ENCODE results near the gene RNF11.

Gene RNF11

GRCh38 chr1:51263147-51263877, 27.2 kb downstream of the RNF11 start:
- intact Hi-C loops (cut with micrococcal nuclease) = no loop called here
- Mint-ChIP-seq H3K9me3 (no peaks in the 10 kb centered on the region), H3K36me3 (ENCODE audit: low read depth) (peaks cover 6% of the 10 kb centered on the region), H3K4me1 (ENCODE audit: low read depth) (peaks cover 52% of the 10 kb centered on the region), H3K27me3 (no peaks in the 10 kb centered on the region), H3K27ac (peak overlapping the region; percentile 48), H3K4me3 (no peak overlapping the region)

- peaks cover 57% of the 10 kb centered on the region for H3K4me1 Mint-ChIP-seq (ENCODE audit: low read depth)
- H3K4me3 Mint-ChIP-seq = no peak overlapping the region
- peaks cover 6% of the 10 kb centered on the region for H3K36me3 Mint-ChIP-seq (ENCODE audit: low read depth)
- H3K27ac Mint-ChIP-seq = peak overlapping the region; percentile 48
- H3K9me3 Mint-ChIP-seq = no peaks in the 10 kb centered on the region
- intact Hi-C loops (cut with micrococcal nuclease) = no loop called here
- no peaks in the 10 kb centered on the region for H3K27me3 Mint-ChIP-seq
Observed at GRCh38 chr1:51264451-51264850, 28.4 kb downstream of the RNF11 start.

GRCh38 chr1:51265618-51266017, 29.5 kb downstream of the RNF11 start:
- Mint-ChIP-seq H3K27ac (peak overlapping the region; percentile 43), H3K36me3 (ENCODE audit: low read depth) (peaks cover 15% of the 10 kb centered on the region), H3K4me3 (no peak overlapping the region), H3K9me3 (no peaks in the 10 kb centered on the region), H3K27me3 (no peaks in the 10 kb centered on the region), H3K4me1 (ENCODE audit: low read depth) (peaks cover 57% of the 10 kb centered on the region)
- intact Hi-C loops (cut with micrococcal nuclease) = no loop called here

DNA sequence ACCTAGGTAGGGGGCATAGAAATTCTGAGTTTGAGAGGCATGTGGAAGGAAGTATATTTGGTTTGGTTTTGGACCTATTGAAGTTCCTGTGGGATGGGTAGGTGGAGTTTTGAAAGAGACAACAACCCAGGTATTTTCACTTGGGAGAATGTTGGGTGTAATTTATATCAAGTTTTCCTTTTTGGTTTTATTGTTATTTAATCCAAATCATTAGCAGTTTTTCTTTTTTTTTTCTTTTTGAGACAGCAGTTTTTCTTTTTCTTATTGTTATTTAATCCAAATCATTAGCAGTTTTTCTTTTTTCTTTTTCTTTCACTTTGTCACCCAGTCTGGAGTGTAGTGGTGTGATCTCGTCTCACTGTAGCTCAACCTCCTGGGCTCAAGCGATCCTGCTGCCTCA, 30.1 kb downstream of the RNF11 start:
- H3K4me1 Mint-ChIP-seq (ENCODE audit: low read depth) = peaks cover 54% of the 10 kb centered on the region
- H3K27ac Mint-ChIP-seq = peak overlapping the region; percentile 43
- no peak overlapping the region for H3K4me3 Mint-ChIP-seq
- peaks cover 20% of the 10 kb centered on the region for H3K36me3 Mint-ChIP-seq (ENCODE audit: low read depth)
- no peaks in the 10 kb centered on the region for H3K9me3 Mint-ChIP-seq
- intact Hi-C loops (cut with micrococcal nuclease) = no loop called here
- no peaks in the 10 kb centered on the region for H3K27me3 Mint-ChIP-seq

- intact Hi-C loops (cut with micrococcal nuclease) = no loop called here
- Mint-ChIP-seq H3K27ac (no peak overlapping the region), H3K4me3 (no peak overlapping the region), H3K27me3 (no peaks in the 10 kb centered on the region), H3K4me1 (ENCODE audit: low read depth) (peaks cover 54% of the 10 kb centered on the region), H3K36me3 (ENCODE audit: low read depth) (peaks cover 24% of the 10 kb centered on the region), H3K9me3 (no peaks in the 10 kb centered on the region)
Observed at GRCh38 chr1:51266791-51267190, 30.7 kb downstream of the RNF11 start.

DNA sequence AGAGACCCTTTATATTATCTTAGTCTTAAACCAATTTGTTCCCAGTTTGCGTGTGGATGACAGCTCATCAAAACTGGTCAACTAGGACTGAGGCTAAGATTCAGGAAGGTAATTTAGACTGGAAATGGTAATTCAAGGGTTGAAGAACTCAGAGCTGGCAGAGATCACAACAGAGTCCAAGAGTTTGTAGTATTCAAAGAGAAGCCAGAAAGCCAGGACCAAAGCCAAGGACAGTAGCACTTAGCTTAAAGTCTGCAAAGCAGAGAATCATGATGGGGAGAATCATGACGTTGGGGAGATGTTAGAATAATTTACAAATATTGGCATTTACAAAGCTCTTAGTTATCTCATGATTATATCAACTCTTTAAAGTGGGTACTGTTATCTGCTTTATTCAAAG, 32.6 kb downstream of the RNF11 start:
- Mint-ChIP-seq H3K36me3 (ENCODE audit: low read depth) (peaks cover 21% of the 10 kb centered on the region), H3K9me3 (no peaks in the 10 kb centered on the region), H3K4me1 (ENCODE audit: low read depth) (peaks cover 50% of the 10 kb centered on the region), H3K27me3 (no peaks in the 10 kb centered on the region), H3K4me3 (peak overlapping the region; percentile 7), H3K27ac (peak overlapping the region; percentile 62)
- intact Hi-C loops (cut with micrococcal nuclease) = no loop called here

DNA sequence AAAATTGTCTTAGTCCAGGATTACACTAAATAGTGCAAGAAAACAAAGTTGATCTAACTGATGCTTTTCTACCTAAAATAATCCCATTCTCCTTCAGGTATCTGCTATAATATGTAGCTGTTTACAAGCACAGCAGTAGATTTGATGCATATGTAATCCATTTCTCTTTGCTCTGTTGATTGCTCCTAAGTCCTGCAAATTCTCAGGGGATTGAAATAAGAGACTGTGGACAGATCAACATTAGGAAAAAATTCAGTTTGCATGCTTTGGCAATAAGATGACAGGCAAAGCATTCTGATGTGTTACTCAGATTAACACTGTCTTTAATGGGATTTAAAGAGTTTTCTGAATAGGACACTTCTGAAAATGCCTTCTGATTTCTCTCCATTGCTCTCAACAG, 34.7 kb downstream of the RNF11 start:
- Mint-ChIP-seq H3K27me3 (no peaks in the 10 kb centered on the region), H3K9me3 (no peaks in the 10 kb centered on the region), H3K4me1 (ENCODE audit: low read depth) (peaks cover 29% of the 10 kb centered on the region), H3K4me3 (no peak overlapping the region), H3K27ac (no peak overlapping the region), H3K36me3 (ENCODE audit: low read depth) (peaks cover 32% of the 10 kb centered on the region)
- intact Hi-C loops (cut with micrococcal nuclease) = no loop called here

- intact Hi-C loops (cut with micrococcal nuclease) = no loop called here
- peaks cover 17% of the 10 kb centered on the region for H3K4me1 Mint-ChIP-seq (ENCODE audit: low read depth)
Observed at GRCh38 chr1:51272916-51273315, 36.8 kb downstream of the RNF11 start.

DNA sequence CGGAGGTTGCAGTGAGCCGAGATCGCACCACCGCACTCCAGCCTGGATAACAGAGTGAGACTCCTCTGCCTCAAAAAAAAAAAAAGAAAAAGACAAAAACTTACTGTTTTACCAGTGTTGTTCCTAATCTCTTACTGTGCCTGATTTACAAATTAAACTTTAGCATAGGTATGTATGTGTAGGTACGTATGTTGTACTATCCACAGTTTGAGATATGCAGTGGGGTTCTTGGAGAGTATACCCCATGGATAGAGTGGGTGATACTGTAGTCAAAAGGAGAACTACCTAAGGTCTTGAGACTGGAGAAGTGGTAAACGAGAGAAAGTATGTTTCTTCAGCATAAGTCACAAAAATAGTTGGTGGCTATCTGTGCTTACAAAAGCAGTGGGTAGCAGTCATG, 38.6 kb downstream of the RNF11 start:
- H3K4me3 Mint-ChIP-seq = no peak overlapping the region
- H3K27me3 Mint-ChIP-seq = no peaks in the 10 kb centered on the region
- intact Hi-C loops (cut with micrococcal nuclease) = no loop called here
- H3K36me3 Mint-ChIP-seq (ENCODE audit: low read depth) = peaks cover 48% of the 10 kb centered on the region
- peaks cover 1% of the 10 kb centered on the region for H3K4me1 Mint-ChIP-seq (ENCODE audit: low read depth)
- H3K27ac Mint-ChIP-seq = no peak overlapping the region
- H3K9me3 Mint-ChIP-seq = no peaks in the 10 kb centered on the region

More at GRCh38 chr1:51272916-51273315, 36.8 kb downstream of the RNF11 start:
- Mint-ChIP-seq H3K36me3 (ENCODE audit: low read depth) (peaks cover 45% of the 10 kb centered on the region), H3K9me3 (no peaks in the 10 kb centered on the region), H3K4me3 (no peak overlapping the region), H3K27me3 (no peaks in the 10 kb centered on the region), H3K27ac (no peak overlapping the region)

DNA sequence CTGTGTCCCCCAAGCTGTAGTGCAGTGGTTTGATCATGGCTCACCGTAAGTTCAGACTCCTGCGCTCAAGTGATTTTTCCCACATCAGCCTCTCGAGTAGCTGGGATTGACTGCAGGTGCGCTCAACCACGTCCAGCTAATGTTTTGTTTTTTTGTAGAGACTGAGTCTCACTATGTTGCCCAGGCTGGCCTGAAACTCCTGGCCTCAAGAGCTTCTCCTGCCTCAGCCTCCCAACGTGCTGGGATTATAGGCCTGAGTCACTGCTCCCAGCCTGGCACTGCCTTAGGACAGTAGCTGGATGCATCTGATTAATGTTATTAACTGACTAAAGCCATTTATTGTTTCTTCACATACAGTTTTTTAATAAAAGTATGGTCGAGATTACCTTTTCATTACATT, 40.2 kb downstream of the RNF11 start:
- Mint-ChIP-seq H3K27me3 (no peaks in the 10 kb centered on the region), H3K4me1 (ENCODE audit: low read depth) (no peaks in the 10 kb centered on the region), H3K27ac (no peak overlapping the region), H3K36me3 (ENCODE audit: low read depth) (peaks cover 33% of the 10 kb centered on the region), H3K4me3 (no peak overlapping the region), H3K9me3 (no peaks in the 10 kb centered on the region)
- intact Hi-C loops (cut with micrococcal nuclease) = no loop called here

DNA sequence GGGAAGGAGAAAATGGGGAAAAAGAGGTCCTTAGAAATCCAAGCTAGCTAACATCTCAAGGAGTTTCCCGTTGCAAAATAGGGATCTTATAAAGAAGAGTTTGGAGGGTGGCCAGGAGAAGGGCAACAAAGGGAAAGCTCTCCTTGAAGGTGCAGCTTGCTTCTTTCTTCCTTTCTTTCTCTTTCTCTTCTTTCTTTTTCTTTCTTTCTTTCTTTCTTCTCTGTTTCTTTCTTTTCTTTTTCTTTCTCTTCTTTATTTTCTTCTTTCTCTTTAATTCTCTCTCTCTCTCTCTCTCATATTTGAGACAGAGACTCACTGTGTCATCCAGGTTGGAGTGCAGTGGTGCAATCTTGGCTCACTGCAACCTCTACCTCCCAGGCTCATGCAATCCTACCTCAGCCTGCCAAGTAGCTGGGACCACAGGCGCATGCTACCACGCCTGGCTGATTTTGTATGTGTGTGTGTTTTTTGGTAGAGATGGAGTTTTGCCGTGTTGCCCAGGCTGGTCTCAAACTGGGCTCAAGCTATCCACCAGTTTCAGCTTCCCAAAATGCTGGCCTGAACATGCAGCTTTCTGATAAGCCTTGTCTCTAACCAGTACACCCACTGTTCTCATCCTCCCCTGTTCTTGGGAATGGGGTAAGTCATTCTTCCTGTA, 44.4 kb downstream of the RNF11 start:
- peaks cover 5% of the 10 kb centered on the region for H3K4me1 Mint-ChIP-seq (ENCODE audit: low read depth)
- peaks cover 19% of the 10 kb centered on the region for H3K36me3 Mint-ChIP-seq (ENCODE audit: low read depth)
- H3K9me3 Mint-ChIP-seq = no peaks in the 10 kb centered on the region
- H3K27me3 Mint-ChIP-seq = no peaks in the 10 kb centered on the region
- no peak overlapping the region for H3K27ac Mint-ChIP-seq
- no peak overlapping the region for H3K4me3 Mint-ChIP-seq
- intact Hi-C loops (cut with micrococcal nuclease) = no loop called here

- H3K27ac Mint-ChIP-seq = no peak overlapping the region
- H3K27me3 Mint-ChIP-seq = no peaks in the 10 kb centered on the region
- H3K4me1 Mint-ChIP-seq (ENCODE audit: low read depth) = peaks cover 5% of the 10 kb centered on the region
- intact Hi-C loops (cut with micrococcal nuclease) = no loop called here
- H3K4me3 Mint-ChIP-seq = no peak overlapping the region
- peaks cover 8% of the 10 kb centered on the region for H3K36me3 Mint-ChIP-seq (ENCODE audit: low read depth)
- H3K9me3 Mint-ChIP-seq = no peaks in the 10 kb centered on the region
Observed at GRCh38 chr1:51281807-51282206, 45.7 kb downstream of the RNF11 start.

- H3K27ac Mint-ChIP-seq = no peak overlapping the region
- peaks cover 5% of the 10 kb centered on the region for H3K4me1 Mint-ChIP-seq (ENCODE audit: low read depth)
- no peak overlapping the region for H3K4me3 Mint-ChIP-seq
- intact Hi-C loops (cut with micrococcal nuclease) = no loop called here
- no peaks in the 10 kb centered on the region for H3K9me3 Mint-ChIP-seq
- peaks cover 6% of the 10 kb centered on the region for H3K36me3 Mint-ChIP-seq (ENCODE audit: low read depth)
- no peaks in the 10 kb centered on the region for H3K27me3 Mint-ChIP-seq
Observed at GRCh38 chr1:51282605-51283004, 46.5 kb downstream of the RNF11 start.

DNA sequence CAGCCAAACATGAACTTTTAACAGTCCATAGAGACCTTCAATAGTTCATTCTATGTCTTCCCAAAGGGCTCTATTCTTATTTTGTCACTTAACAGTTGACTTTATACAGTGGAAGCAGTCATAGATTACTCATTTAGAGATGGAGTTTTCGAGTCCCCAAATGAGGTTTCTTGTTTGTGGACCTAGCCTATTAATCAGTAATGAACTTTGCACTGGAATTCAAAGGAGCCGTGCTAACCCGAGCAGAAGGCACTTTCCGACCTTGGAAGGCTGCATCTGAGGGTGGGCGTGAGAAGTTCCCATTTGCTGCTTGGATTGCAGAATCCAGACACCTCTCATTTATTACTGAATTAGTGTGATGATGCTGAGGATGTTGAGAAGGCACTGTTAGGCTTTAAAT, 47.9 kb downstream of the RNF11 start:
- peaks cover 5% of the 10 kb centered on the region for H3K4me1 Mint-ChIP-seq (ENCODE audit: low read depth)
- no peaks in the 10 kb centered on the region for H3K36me3 Mint-ChIP-seq (ENCODE audit: low read depth)
- H3K4me3 Mint-ChIP-seq = no peak overlapping the region
- no peaks in the 10 kb centered on the region for H3K27me3 Mint-ChIP-seq
- intact Hi-C loops (cut with micrococcal nuclease) = no loop called here
- H3K9me3 Mint-ChIP-seq = no peaks in the 10 kb centered on the region
- no peak overlapping the region for H3K27ac Mint-ChIP-seq
